Liver (tissue), 9 donors: ENCODE measurements around the gene TARS1. TPM values are rescaled to one million over a fixed set of nuclear protein-coding genes. Genes with fewer than 3 reads are reported as not detected.

Experiments used
- DNase-seq: peaks from one replicate; pipeline ENCODE4 v3.0.0-alpha.2; 2017; ENCODE audit warnings: low spot score
- H3K27ac ChIP-seq, 2 donors: one replicate each; pipeline ENCODE4 v1.7.0; 2013; ENCODE audit warnings: inconsistent platforms in 2 of 2, low read length in 2 of 2, control low read depth in 1 of 2, low read depth in 1 of 2, mild to moderate bottlenecking in 1 of 2
- H3K27me3 ChIP-seq, 4 donors: one replicate each; pipeline versions ENCODE4 v1.6.1 to v1.7.0; 2013; ENCODE audit warnings: low read length in 3 of 4, inconsistent platforms in 1 of 4, mild to moderate bottlenecking in 1 of 4, moderate library complexity in 1 of 4; ENCODE audit not compliant: control insufficient read depth in 4 of 4, insufficient read depth in 4 of 4
- H3K36me3 ChIP-seq, 4 donors: one replicate each; pipeline versions ENCODE4 v1.6.1 to v1.7.0; 2013; ENCODE audit warnings: low read length in 3 of 4, mild to moderate bottlenecking in 3 of 4, low read depth in 1 of 4, moderate library complexity in 1 of 4; ENCODE audit not compliant: control insufficient read depth in 4 of 4, insufficient read depth in 3 of 4
- H3K4me1 ChIP-seq, 4 donors: one replicate each; pipeline versions ENCODE4 v1.6.1 to v1.7.0; 2013; ENCODE audit warnings: low read length in 3 of 4, mild to moderate bottlenecking in 3 of 4, moderate library complexity in 1 of 4; ENCODE audit not compliant: control insufficient read depth in 4 of 4, insufficient read depth in 4 of 4
- H3K4me3 ChIP-seq, 3 donors: one replicate each; pipeline versions ENCODE4 v1.6.1 to v1.7.0; 2013; ENCODE audit warnings: low read length in 3 of 3, control low read depth in 1 of 3, low read depth in 1 of 3, mild to moderate bottlenecking in 1 of 3
- H3K9ac ChIP-seq, 2 donors: one replicate each; pipeline ENCODE4 v1.7.0; 2013; ENCODE audit warnings: low read length in 2 of 2, mild to moderate bottlenecking in 2 of 2, moderate library complexity in 2 of 2, control low read depth in 1 of 2, low read depth in 1 of 2
- H3K9me3 ChIP-seq, 4 donors: one replicate each; pipeline versions ENCODE4 v1.6.1 to v1.7.0; 2013; ENCODE audit warnings: low read length in 3 of 4; ENCODE audit not compliant: control insufficient read depth in 4 of 4
- EGR1 ChIP-seq, 2 donors: IDR thresholded peaks; 2 replicates each; pipeline ENCODE4 v1.6.1; 2016 to 2018; ENCODE audit warnings: antibody characterized with exemption in 2 of 2, low read depth in 2 of 2
- FOXA1 ChIP-seq: IDR thresholded peaks from 2 replicates; pipeline ENCODE4 v1.6.1; 2016; ENCODE audit warnings: antibody characterized with exemption
- FOXA2 ChIP-seq: IDR thresholded peaks from 2 replicates; pipeline ENCODE4 v1.6.1; 2016; ENCODE audit warnings: antibody characterized with exemption
- GABPA ChIP-seq, 2 donors: IDR thresholded peaks in 1 of 2; conservative IDR thresholded peaks in 1 of 2; 2 replicates each; pipeline ENCODE4 v1.6.1; 2016; ENCODE audit warnings: antibody characterized with exemption in 2 of 2, mild to moderate bottlenecking in 1 of 2, moderate library complexity in 1 of 2
- HNF4A ChIP-seq, 2 donors: conservative IDR thresholded peaks; 2 replicates each; pipeline ENCODE4 v1.6.1; 2016; ENCODE audit warnings: antibody characterized with exemption in 2 of 2, mild to moderate bottlenecking in 2 of 2
- JUND ChIP-seq, 2 donors: IDR thresholded peaks; 2 replicates each; pipeline ENCODE4 v1.6.1; 2016; ENCODE audit warnings: antibody characterized with exemption in 2 of 2
- NR2F2 ChIP-seq: IDR thresholded peaks from 2 replicates; pipeline ENCODE4 v1.6.1; 2016; ENCODE audit warnings: antibody characterized with exemption
- RAD21 ChIP-seq, 2 donors: IDR thresholded peaks; 2 replicates each; pipeline ENCODE4 v1.6.1; 2016; ENCODE audit warnings: antibody characterized with exemption in 2 of 2, mild to moderate bottlenecking in 2 of 2
- RXRA ChIP-seq, 2 donors: IDR thresholded peaks; 2 replicates each; pipeline ENCODE4 v1.6.1; 2017 to 2018; ENCODE audit warnings: antibody characterized with exemption in 2 of 2, mild to moderate bottlenecking in 1 of 2
- SP1 ChIP-seq: IDR thresholded peaks from 2 replicates; pipeline ENCODE4 v1.6.1; 2018; ENCODE audit warnings: antibody characterized with exemption, mild to moderate bottlenecking
- TAF1 ChIP-seq: conservative IDR thresholded peaks from 2 replicates; pipeline ENCODE4 v1.6.1; 2016; ENCODE audit warnings: antibody characterized with exemption, mild to moderate bottlenecking
- YY1 ChIP-seq: IDR thresholded peaks from 2 replicates; pipeline ENCODE4 v1.6.1; 2016; ENCODE audit warnings: antibody characterized with exemption, mild to moderate bottlenecking
- WGBS: extraction: QIAGEN DNeasy Blood & Tissue Kit; methylation state at CpG from one replicate; pipeline ENCODE4 v1.1.7; 2013; 5-methylcytosine and 5-hydroxymethylcytosine counted together
- polyA plus RNA-seq, 2 donors: library from polyadenylated mRNA; stranded (reverse) in 1 of 2; unstranded in 1 of 2; fragments of 200-250 nt in 1 of 2; fragments of >200 nt in 1 of 2; fragmentation: Nextera tagmentation in 1 of 2; extraction: Ambion mirVana in 1 of 2; gene quantifications; one replicate each; pipeline versions ENCODE4 v1.2.1 to v1.2.3, GENCODE V29; 2013 to 2015
- total RNA-seq, 2 donors: library from RNA; depleted of rRNA; stranded (reverse); fragments of >200 nt; gene quantifications; one replicate each; pipeline ENCODE4 v1.2.3, GENCODE V29; 2014
- TF ChIP-seq, protein P1 (sequence below): fragments of 150-350 bp; IDR thresholded peaks from 2 replicates; pipeline ENCODE4 v1.5.1; 2017; ENCODE audit warnings: improper control_type of control experiment, low read depth, low read length; ENCODE audit not compliant: missing input control
- TF ChIP-seq, protein P2 (sequence below): IDR thresholded peaks from 2 replicates; pipeline ENCODE4 v1.6.1; 2016; ENCODE audit warnings: antibody characterized with exemption, mild to moderate bottlenecking
- TF ChIP-seq, protein P3 (sequence below): IDR thresholded peaks from 2 replicates; pipeline ENCODE4 v1.6.1; 2016; ENCODE audit warnings: antibody characterized with exemption
- TF ChIP-seq, protein P4 (sequence below): IDR thresholded peaks from 2 replicates; pipeline ENCODE4 v1.6.1; 2016; ENCODE audit warnings: antibody characterized with exemption
- donor health status: healthy.
- donor health status: healthy.
- donor health status: healthy.
- donor health status: healthy.
- donor health status: healthy.

Gene TARS1
- total and polyA plus RNA-seq, 4 donors = 69.1 to 101 (median 93.2) TPM

DNA sequence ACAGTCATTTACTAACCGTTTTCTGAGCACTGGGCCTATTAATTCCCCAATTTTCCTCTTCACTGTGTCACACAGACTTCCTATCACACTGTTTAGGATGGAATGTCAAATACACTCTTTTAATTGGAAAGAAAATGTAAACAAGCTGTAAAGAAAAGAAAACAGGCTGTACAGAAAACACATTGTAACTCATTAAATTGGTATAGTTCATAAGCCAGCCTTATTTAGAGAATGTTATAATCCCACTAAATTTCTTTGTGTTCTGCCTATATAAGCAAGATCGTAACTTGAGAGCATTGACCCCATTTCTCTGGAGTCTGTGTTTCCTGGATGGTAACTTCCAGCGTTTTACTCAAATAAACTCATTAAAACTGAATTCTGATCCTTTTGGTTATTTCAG is 46.5 kb downstream of the TARS1 start (continued):
- TF ChIP-seq, protein P1, sequence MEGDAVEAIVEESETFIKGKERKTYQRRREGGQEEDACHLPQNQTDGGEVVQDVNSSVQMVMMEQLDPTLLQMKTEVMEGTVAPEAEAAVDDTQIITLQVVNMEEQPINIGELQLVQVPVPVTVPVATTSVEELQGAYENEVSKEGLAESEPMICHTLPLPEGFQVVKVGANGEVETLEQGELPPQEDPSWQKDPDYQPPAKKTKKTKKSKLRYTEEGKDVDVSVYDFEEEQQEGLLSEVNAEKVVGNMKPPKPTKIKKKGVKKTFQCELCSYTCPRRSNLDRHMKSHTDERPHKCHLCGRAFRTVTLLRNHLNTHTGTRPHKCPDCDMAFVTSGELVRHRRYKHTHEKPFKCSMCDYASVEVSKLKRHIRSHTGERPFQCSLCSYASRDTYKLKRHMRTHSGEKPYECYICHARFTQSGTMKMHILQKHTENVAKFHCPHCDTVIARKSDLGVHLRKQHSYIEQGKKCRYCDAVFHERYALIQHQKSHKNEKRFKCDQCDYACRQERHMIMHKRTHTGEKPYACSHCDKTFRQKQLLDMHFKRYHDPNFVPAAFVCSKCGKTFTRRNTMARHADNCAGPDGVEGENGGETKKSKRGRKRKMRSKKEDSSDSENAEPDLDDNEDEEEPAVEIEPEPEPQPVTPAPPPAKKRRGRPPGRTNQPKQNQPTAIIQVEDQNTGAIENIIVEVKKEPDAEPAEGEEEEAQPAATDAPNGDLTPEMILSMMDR = no peak
- TF ChIP-seq HNF4A (conservative IDR thresholded peaks at IDR 0.05) = no peak
- no peak for TF ChIP-seq FOXA2

DNA sequence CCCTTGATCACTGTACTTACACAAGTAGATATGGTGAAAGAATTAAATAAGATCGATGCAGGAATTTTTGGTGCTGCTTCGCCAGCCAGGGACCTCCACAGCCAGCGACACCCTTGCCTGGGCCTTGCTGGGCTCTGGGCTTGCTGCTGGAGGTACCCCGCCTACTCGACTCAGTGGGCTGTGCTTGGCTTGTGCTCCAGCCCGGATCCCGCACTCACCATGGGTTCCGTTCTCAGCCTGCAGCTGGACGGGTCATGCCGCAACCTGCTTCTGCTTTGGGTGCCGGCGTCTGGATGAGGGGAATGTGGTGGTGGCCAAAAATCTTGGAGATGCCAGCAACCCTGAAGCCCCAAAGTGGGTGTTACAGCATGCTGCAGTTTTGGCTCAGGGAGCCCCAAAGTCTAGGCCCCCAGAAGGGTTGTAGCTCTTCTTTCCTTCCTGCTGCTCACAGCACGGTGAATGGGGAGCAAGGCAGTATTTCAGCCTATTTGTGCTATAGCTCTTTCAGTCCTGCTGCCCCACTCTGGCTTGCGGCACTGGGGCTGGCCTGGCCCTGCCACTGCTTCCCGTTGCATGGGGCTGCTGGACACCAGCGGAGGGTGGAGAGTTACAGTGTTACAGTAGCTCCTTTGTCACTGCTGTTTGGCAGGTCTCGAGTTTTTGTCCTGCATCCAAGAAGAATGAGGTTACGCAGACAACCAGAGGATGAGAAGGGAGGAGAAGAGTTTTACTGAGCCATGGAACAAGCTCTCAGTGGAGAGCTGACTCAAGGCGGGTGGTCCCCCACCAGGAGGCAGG is 48.0 kb downstream of the TARS1 start:
- no peaks in the 10 kb centered on the region for H3K9me3 ChIP-seq
- no peak for DNase-seq
- TF ChIP-seq, protein P2, sequence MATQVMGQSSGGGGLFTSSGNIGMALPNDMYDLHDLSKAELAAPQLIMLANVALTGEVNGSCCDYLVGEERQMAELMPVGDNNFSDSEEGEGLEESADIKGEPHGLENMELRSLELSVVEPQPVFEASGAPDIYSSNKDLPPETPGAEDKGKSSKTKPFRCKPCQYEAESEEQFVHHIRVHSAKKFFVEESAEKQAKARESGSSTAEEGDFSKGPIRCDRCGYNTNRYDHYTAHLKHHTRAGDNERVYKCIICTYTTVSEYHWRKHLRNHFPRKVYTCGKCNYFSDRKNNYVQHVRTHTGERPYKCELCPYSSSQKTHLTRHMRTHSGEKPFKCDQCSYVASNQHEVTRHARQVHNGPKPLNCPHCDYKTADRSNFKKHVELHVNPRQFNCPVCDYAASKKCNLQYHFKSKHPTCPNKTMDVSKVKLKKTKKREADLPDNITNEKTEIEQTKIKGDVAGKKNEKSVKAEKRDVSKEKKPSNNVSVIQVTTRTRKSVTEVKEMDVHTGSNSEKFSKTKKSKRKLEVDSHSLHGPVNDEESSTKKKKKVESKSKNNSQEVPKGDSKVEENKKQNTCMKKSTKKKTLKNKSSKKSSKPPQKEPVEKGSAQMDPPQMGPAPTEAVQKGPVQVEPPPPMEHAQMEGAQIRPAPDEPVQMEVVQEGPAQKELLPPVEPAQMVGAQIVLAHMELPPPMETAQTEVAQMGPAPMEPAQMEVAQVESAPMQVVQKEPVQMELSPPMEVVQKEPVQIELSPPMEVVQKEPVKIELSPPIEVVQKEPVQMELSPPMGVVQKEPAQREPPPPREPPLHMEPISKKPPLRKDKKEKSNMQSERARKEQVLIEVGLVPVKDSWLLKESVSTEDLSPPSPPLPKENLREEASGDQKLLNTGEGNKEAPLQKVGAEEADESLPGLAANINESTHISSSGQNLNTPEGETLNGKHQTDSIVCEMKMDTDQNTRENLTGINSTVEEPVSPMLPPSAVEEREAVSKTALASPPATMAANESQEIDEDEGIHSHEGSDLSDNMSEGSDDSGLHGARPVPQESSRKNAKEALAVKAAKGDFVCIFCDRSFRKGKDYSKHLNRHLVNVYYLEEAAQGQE = no peak
- TF ChIP-seq JUND (IDR thresholded peaks at IDR 0.05) = no peak
- no peak for TF ChIP-seq FOXA1
- no peak for TF ChIP-seq YY1
- no peak for TF ChIP-seq RAD21 (IDR thresholded peaks at IDR 0.05)
- no peak for TF ChIP-seq TAF1
- TF ChIP-seq SP1 = no peak
- no peak for TF ChIP-seq FOXA2
- TF ChIP-seq, protein P3, sequence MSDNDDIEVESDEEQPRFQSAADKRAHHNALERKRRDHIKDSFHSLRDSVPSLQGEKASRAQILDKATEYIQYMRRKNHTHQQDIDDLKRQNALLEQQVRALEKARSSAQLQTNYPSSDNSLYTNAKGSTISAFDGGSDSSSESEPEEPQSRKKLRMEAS = no peak
- TF ChIP-seq, protein P1 = no peak
- TF ChIP-seq HNF4A (conservative IDR thresholded peaks at IDR 0.05) = no peak
- no peak for TF ChIP-seq NR2F2
- no peak for TF ChIP-seq GABPA (IDR thresholded peaks at IDR 0.05 in 1 of 2, conservative IDR thresholded peaks at IDR 0.05 in 1 of 2)
- TF ChIP-seq EGR1 (IDR thresholded peaks at IDR 0.05; ENCODE audit: low read depth in 2 of 2) = no peak
- no peak for TF ChIP-seq RXRA (IDR thresholded peaks at IDR 0.05)
- TF ChIP-seq, protein P4, sequence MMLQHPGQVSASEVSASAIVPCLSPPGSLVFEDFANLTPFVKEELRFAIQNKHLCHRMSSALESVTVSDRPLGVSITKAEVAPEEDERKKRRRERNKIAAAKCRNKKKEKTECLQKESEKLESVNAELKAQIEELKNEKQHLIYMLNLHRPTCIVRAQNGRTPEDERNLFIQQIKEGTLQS = no peak
- no peaks in the 10 kb centered on the region for H3K27me3 ChIP-seq
- no peak overlapping the region for H3K4me3 ChIP-seq
- H3K4me1 ChIP-seq = no peaks in the 10 kb centered on the region
- WGBS = 97% methylated on average over 19 of the region's 19 CpGs
- no peak overlapping the region for H3K27ac ChIP-seq
- no peak overlapping the region for H3K9ac ChIP-seq
- H3K36me3 ChIP-seq = no peaks in the 10 kb centered on the region
